BLaER1 (cell line): Measurements from ENCODE around the gene CCDC50.

Source experiments
- H3K27ac ChIP-seq: shearing (Covaris generic); formaldehyde crosslinking; 2 replicates; pipeline ENCODE4 v1.8.1; 2022
- H3K27me3 ChIP-seq: shearing (Covaris generic); formaldehyde crosslinking; 2 replicates; pipeline ENCODE4 v1.8.1; 2022
- H3K36me3 ChIP-seq: shearing (Covaris generic); formaldehyde crosslinking; 2 replicates; pipeline ENCODE4 v1.8.1; 2022
- H3K4me1 ChIP-seq: shearing (Covaris generic); formaldehyde crosslinking; 2 replicates; pipeline ENCODE4 v1.8.1; 2022
- H3K4me2 ChIP-seq: shearing (Covaris generic); formaldehyde crosslinking; 2 replicates; pipeline ENCODE4 v1.8.1; 2022
- H3K4me3 ChIP-seq: shearing (Covaris generic); formaldehyde crosslinking; 2 replicates; pipeline ENCODE4 v1.8.1; 2022
- H3K9ac ChIP-seq: shearing (Covaris generic); formaldehyde crosslinking; 2 replicates; pipeline ENCODE4 v1.8.1; 2022
- H3K9me3 ChIP-seq: shearing (Covaris generic); formaldehyde crosslinking; 2 replicates; pipeline ENCODE4 v1.8.1; 2022
- H4K20me1 ChIP-seq: shearing (Covaris generic); formaldehyde crosslinking; 2 replicates; pipeline ENCODE4 v1.8.1; 2022
- Cebpa-rat ChIP-seq: shearing (Covaris generic); IDR thresholded peaks from 2 replicates; pipeline ENCODE4 v1.8.1; 2022

CCDC50 gene

GRCh38 chr3:191387441-191388077 is 58.4 kb downstream of the CCDC50 start:
- H3K27me3 ChIP-seq = no peaks in the 10 kb centered on the region
- no peak overlapping the region for H3K27ac ChIP-seq
- no peak overlapping the region for H3K9ac ChIP-seq
- no peak overlapping the region for H3K4me3 ChIP-seq
- H3K4me1 ChIP-seq = 0 out of 2 replicates have a peak, but pooled peaks cover 6% of the 10 kb centered on the region
- no peaks in the 10 kb centered on the region for H3K9me3 ChIP-seq
- no peaks in the 10 kb centered on the region for H4K20me1 ChIP-seq
- no peak overlapping the region for H3K4me2 ChIP-seq
- peaks cover 43% of the 10 kb centered on the region for H3K36me3 ChIP-seq
- TF ChIP-seq Cebpa-rat = no peak

- Histone ChIP-seq H3K27ac (no peak overlapping the region), H3K36me3 (peaks cover 40% of the 10 kb centered on the region)
- TF ChIP-seq Cebpa-rat = no peak
Measured at GRCh38 chr3:191388823-191389222, 59.6 kb downstream of the CCDC50 start.

GRCh38 chr3:191390580-191390979 is 61.4 kb downstream of the CCDC50 start:
- Histone ChIP-seq H3K4me2 (no peak overlapping the region), H4K20me1 (no peaks in the 10 kb centered on the region), H3K9me3 (no peaks in the 10 kb centered on the region), H3K27ac (no peak overlapping the region), H3K27me3 (no peaks in the 10 kb centered on the region), H3K36me3 (peaks cover 34% of the 10 kb centered on the region), H3K9ac (no peak overlapping the region), H3K4me1 (no peaks in the 10 kb centered on the region), H3K4me3 (no peak overlapping the region)
- no peak for TF ChIP-seq Cebpa-rat

More at GRCh38 chr3:191388823-191389222, 59.6 kb downstream of the CCDC50 start:
- no peaks in the 10 kb centered on the region for H3K4me1 ChIP-seq
- no peak overlapping the region for H3K4me3 ChIP-seq
- H3K9ac ChIP-seq = no peak overlapping the region
- H4K20me1 ChIP-seq = no peaks in the 10 kb centered on the region
- no peaks in the 10 kb centered on the region for H3K9me3 ChIP-seq
- no peak overlapping the region for H3K4me2 ChIP-seq
- no peaks in the 10 kb centered on the region for H3K27me3 ChIP-seq

GRCh38 chr3:191391861-191392808 is 62.9 kb downstream of the CCDC50 start:
- no peak overlapping the region for H3K9ac ChIP-seq
- no peaks in the 10 kb centered on the region for H4K20me1 ChIP-seq
- H3K4me3 ChIP-seq = no peak overlapping the region
- no peak for TF ChIP-seq Cebpa-rat
- no peak overlapping the region for H3K4me2 ChIP-seq
- H3K27me3 ChIP-seq = no peaks in the 10 kb centered on the region
- no peak overlapping the region for H3K27ac ChIP-seq
- no peaks in the 10 kb centered on the region for H3K9me3 ChIP-seq
- H3K36me3 ChIP-seq = peaks cover 33% of the 10 kb centered on the region
- H3K4me1 ChIP-seq = no peaks in the 10 kb centered on the region

GRCh38 chr3:191393146-191393545 is 64.0 kb downstream of the CCDC50 start:
- no peak overlapping the region for H3K9ac ChIP-seq
- H4K20me1 ChIP-seq = no peaks in the 10 kb centered on the region
- no peak overlapping the region for H3K27ac ChIP-seq
- H3K4me3 ChIP-seq = no peak overlapping the region
- no peaks in the 10 kb centered on the region for H3K4me1 ChIP-seq
- peaks cover 33% of the 10 kb centered on the region for H3K36me3 ChIP-seq
- H3K27me3 ChIP-seq = no peaks in the 10 kb centered on the region
- H3K9me3 ChIP-seq = no peaks in the 10 kb centered on the region
- H3K4me2 ChIP-seq = no peak overlapping the region
- no peak for TF ChIP-seq Cebpa-rat

GRCh38 chr3:191397771-191398170 is 68.6 kb downstream of the CCDC50 start:
- H3K27ac ChIP-seq = no peak overlapping the region
- no peak for TF ChIP-seq Cebpa-rat
- no peak overlapping the region for H3K9ac ChIP-seq
- no peak overlapping the region for H3K4me3 ChIP-seq
- H3K27me3 ChIP-seq = no peaks in the 10 kb centered on the region
- no peaks in the 10 kb centered on the region for H4K20me1 ChIP-seq
- no peaks in the 10 kb centered on the region for H3K9me3 ChIP-seq
- H3K4me1 ChIP-seq = no peaks in the 10 kb centered on the region
- no peak overlapping the region for H3K4me2 ChIP-seq
- peaks cover 6% of the 10 kb centered on the region for H3K36me3 ChIP-seq

GRCh38 chr3:191398607-191399006 is 69.4 kb downstream of the CCDC50 start:
- Histone ChIP-seq H3K4me3 (no peak overlapping the region), H3K9me3 (no peaks in the 10 kb centered on the region), H3K9ac (no peak overlapping the region), H3K4me2 (no peak overlapping the region), H4K20me1 (no peaks in the 10 kb centered on the region), H3K27me3 (no peaks in the 10 kb centered on the region), H3K27ac (no peak overlapping the region), H3K4me1 (no peaks in the 10 kb centered on the region), H3K36me3 (peaks cover 4% of the 10 kb centered on the region; the same call in 1 of the 2 replicates)
- no peak for TF ChIP-seq Cebpa-rat

- H3K27me3 ChIP-seq = no peaks in the 10 kb centered on the region
- no peaks in the 10 kb centered on the region for H3K9me3 ChIP-seq
- TF ChIP-seq Cebpa-rat = no peak
- H3K9ac ChIP-seq = no peak overlapping the region
- H3K27ac ChIP-seq = no peak overlapping the region
- H3K4me3 ChIP-seq = no peak overlapping the region
- peaks cover 4% of the 10 kb centered on the region; the same call in 1 of the 2 replicates for H3K36me3 ChIP-seq
- no peaks in the 10 kb centered on the region for H4K20me1 ChIP-seq
- H3K4me1 ChIP-seq = no peaks in the 10 kb centered on the region
- no peak overlapping the region for H3K4me2 ChIP-seq
Measured at GRCh38 chr3:191399918-191400317, 70.7 kb downstream of the CCDC50 start.

GRCh38 chr3:191401775-191402357 is 72.7 kb downstream of the CCDC50 start:
- Histone ChIP-seq H3K9me3 (no peaks in the 10 kb centered on the region), H3K9ac (no peak overlapping the region), H3K4me1 (no peaks in the 10 kb centered on the region), H3K4me2 (no peak overlapping the region), H3K36me3 (no peaks in the 10 kb centered on the region; the same call in 1 of the 2 replicates), H3K27me3 (no peaks in the 10 kb centered on the region), H3K4me3 (no peak overlapping the region), H4K20me1 (no peaks in the 10 kb centered on the region), H3K27ac (no peak overlapping the region)
- TF ChIP-seq Cebpa-rat = no peak

GRCh38 chr3:191409791-191410359 is 80.7 kb downstream of the CCDC50 start:
- Histone ChIP-seq H3K36me3 (no peaks in the 10 kb centered on the region), H3K9me3 (peaks cover 18% of the 10 kb centered on the region), H3K4me3 (no peak overlapping the region), H3K27ac (no peak overlapping the region), H3K4me1 (0 out of 2 replicates have a peak, but pooled peaks cover under 1% of the 10 kb centered on the region), H3K4me2 (no peak overlapping the region), H3K9ac (no peak overlapping the region), H3K27me3 (no peaks in the 10 kb centered on the region), H4K20me1 (no peaks in the 10 kb centered on the region)
- TF ChIP-seq Cebpa-rat = no peak
